H1 (cell line): ENCODE measurements around the gene GH2. TPM values are rescaled to one million over a fixed set of nuclear protein-coding genes. Genes with fewer than 3 reads are reported as not detected.

ENCODE experiments used
- BACH1 ChIP-seq: IDR thresholded peaks from 2 replicates; pipeline ENCODE4 v1.6.1; 2012; ENCODE audit warnings: low read length, improper control_type of control experiment
- CHD2 ChIP-seq: IDR thresholded peaks from 2 replicates; pipeline ENCODE4 v1.6.1; 2012; ENCODE audit warnings: low read length, improper control_type of control experiment
- E2F6 ChIP-seq: IDR thresholded peaks from 2 replicates; pipeline ENCODE4 v1.6.1; 2012; ENCODE audit warnings: inconsistent platforms
- MAX ChIP-seq: IDR thresholded peaks from 2 replicates; pipeline ENCODE4 v1.6.1; 2012; ENCODE audit warnings: inconsistent platforms
- NRF1 ChIP-seq: IDR thresholded peaks from 2 replicates; pipeline ENCODE4 v1.6.1; 2011; ENCODE audit warnings: mild to moderate bottlenecking, low read depth, low read length, improper control_type of control experiment
- SIRT6 ChIP-seq: IDR thresholded peaks from one replicate; pipeline ENCODE4 v1.7.1; 2012; ENCODE audit warnings: low read length, inconsistent platforms
- SUZ12 ChIP-seq: fragments of 200-600 bp; sonication (generic); IDR thresholded peaks from 2 replicates; pipeline ENCODE4 v1.6.1; 2012; ENCODE audit warnings: mild to moderate bottlenecking, inconsistent platforms, low read length, moderate library complexity, mixed read lengths
- polyA plus RNA-seq, 7 experiments: library from polyadenylated mRNA; depleted of rRNA in 3 of 7; stranded (reverse) in 5 of 7; unstranded in 2 of 7; fragments of >200 nt in 5 of 7; fragments of 200-250 nt in 2 of 7; gene quantifications; 1 replicate in 5 of 7; 2 replicates in 1 of 7; 4 replicates in 1 of 7; pipeline versions ENCODE4 v1.2.1 to v1.2.3, GENCODE V29; 2011 to 2013; ENCODE audit warnings: missing spikeins in 2 of 7, mixed read lengths in 2 of 7
- total RNA-seq: library from RNA; stranded (reverse); fragmentation: NEBNext Ultra II Directional; extraction: Animal tissue kit (Norgen Biotek cat#: 25700); gene quantifications from 2 replicates; pipeline ENCODE4 v1.2.1, GENCODE V29; 2021

The GH2 gene
- total and polyA plus RNA-seq, 2 of the 8 experiments (the other 6 are each of a cell fraction or from before 2014, with no cell fraction given), result 0.60 to 1.5 TPM

DNA sequence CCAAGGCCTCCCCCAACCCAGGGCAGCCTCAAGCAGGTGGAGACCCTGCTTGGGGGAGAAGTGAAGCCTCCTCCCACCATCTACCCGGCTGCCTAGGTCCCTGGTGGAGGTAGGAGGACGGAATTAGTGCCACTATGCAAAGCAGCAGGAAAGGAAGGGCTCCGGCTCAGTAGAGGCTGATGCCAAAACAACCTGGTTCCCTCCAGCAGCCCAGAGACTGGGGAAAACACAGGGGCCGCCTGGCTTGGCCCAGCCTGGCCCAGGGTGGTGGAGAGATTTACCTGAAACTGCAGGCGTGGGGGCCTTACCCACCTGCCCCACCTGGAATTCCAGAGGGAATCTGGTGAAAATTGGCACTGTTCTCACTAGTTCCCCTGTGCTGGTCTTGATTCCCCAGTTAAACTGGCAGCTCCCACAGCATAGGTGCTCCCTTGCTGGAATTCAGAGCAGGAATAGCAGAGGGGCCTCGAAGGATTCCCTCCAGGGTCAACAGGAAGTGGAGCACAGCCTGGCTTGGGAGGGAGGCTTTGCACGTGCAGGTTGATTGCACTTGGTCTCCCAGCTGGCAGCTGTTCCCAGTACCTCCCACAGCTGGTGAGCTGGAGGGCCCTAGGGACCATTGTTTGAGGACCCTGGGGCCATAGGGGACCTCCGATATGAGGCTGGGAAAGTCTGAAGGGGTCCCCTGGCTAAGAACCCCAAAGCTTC, 45.9 kb upstream of the GH2 start (continued):
- no peak for TF ChIP-seq NRF1
- no peak for TF ChIP-seq SIRT6
- TF ChIP-seq SUZ12, result no peak
- TF ChIP-seq BACH1, result no peak
- no peak for TF ChIP-seq MAX
- TF ChIP-seq CHD2, result no peak
- TF ChIP-seq E2F6, result no peak
